Head of caudate nucleus (tissue), 42 donors: Measurements from ENCODE around the gene NAT14.
A peak's percentile ranks its signal among the peaks of the same experiment; 100 is the strongest.

Experiments used
- DNase-seq, 42 donors: peaks; one replicate each; pipeline versions ENCODE4 v3.0.0 to v3.0.0-alpha.2; 2020 to 2021; ENCODE audit warnings: mixed read lengths in 7 of 42
- intact Hi-C: fragments of 100-400 bp; cut with DNase I; formaldehyde crosslinking; loops from one replicate; pipeline ENCODE4 v1.15.0; 2022

The NAT14 gene

GRCh38 chr19:55465460-55466240 lies 19.3 kb upstream of the NAT14 start:
- no peak for DNase-seq

GRCh38 chr19:55466241-55466614 lies 18.8 kb upstream of the NAT14 start:
- no peak for DNase-seq
- intact Hi-C loops = loop anchor here (5.0 kb wide), 1 partner anchor 36 kb away; no protein-coding TSS in a partner anchor

More at GRCh38 chr19:55465460-55466240, 19.3 kb upstream of the NAT14 start:
- intact Hi-C loops = loop anchor here (5.0 kb wide), 1 partner anchor 37 kb away; no protein-coding TSS in a partner anchor

GRCh38 chr19:55467236-55468053 lies 17.5 kb upstream of the NAT14 start:
- intact Hi-C loops = loop anchor here (5.0 kb wide), 1 partner anchor 35 kb away; no protein-coding TSS in a partner anchor
- DNase-seq = peak in 35 of 42 donors; percentile 27 to 87 (median 69)

- intact Hi-C loops = loop anchor here (5.0 kb wide), 1 partner anchor 34 kb away; no protein-coding TSS in a partner anchor
- no peak for DNase-seq
Observed at GRCh38 chr19:55468054-55468393, 17.0 kb upstream of the NAT14 start.

GRCh38 chr19:55471266-55471665 lies 13.7 kb upstream of the NAT14 start:
- intact Hi-C loops = no loop called here
- DNase-seq = no peak

GRCh38 chr19:55472463-55472862 lies 12.5 kb upstream of the NAT14 start:
- intact Hi-C loops = no loop called here
- DNase-seq = no peak

- intact Hi-C loops = no loop called here
- DNase-seq = no peak
Observed at GRCh38 chr19:55473225-55474012, 11.6 kb upstream of the NAT14 start.

- DNase-seq = no peak
- intact Hi-C loops = no loop called here
Observed at GRCh38 chr19:55474269-55475265, 10.4 kb upstream of the NAT14 start.

GRCh38 chr19:55476100-55476775 lies 8.8 kb upstream of the NAT14 start, which contains the start of gene ZNF628:
Gene ZNF628 (plus strand): TSS chr19:55476617. CDS start chr19:55479911, 3,294 bp downstream.
- peak; percentile 99 to 100 (median 100) for DNase-seq
- intact Hi-C loops = no loop called here

GRCh38 chr19:55477905-55478304 lies 7.1 kb upstream of the NAT14 start:
- DNase-seq = no peak
- intact Hi-C loops = no loop called here

GRCh38 chr19:55478364-55478763 lies 6.6 kb upstream of the NAT14 start:
- DNase-seq = peak in 1 of 42 donors; percentile 29
- intact Hi-C loops = no loop called here

GRCh38 chr19:55479045-55479444 lies 5.9 kb upstream of the NAT14 start:
- no peak for DNase-seq
- intact Hi-C loops = no loop called here

GRCh38 chr19:55479451-55480230 lies 5.3 kb upstream of the NAT14 start:
- no peak for DNase-seq
- intact Hi-C loops = no loop called here

GRCh38 chr19:55481148-55481793 lies 3.7 kb upstream of the NAT14 start:
- intact Hi-C loops = no loop called here
- no peak for DNase-seq

GRCh38 chr19:55481794-55482155 lies 3.2 kb upstream of the NAT14 start:
- intact Hi-C loops = no loop called here
- DNase-seq = no peak
